ENCODE measurements around the gene XYLT1.

XYLT1 gene

DNA sequence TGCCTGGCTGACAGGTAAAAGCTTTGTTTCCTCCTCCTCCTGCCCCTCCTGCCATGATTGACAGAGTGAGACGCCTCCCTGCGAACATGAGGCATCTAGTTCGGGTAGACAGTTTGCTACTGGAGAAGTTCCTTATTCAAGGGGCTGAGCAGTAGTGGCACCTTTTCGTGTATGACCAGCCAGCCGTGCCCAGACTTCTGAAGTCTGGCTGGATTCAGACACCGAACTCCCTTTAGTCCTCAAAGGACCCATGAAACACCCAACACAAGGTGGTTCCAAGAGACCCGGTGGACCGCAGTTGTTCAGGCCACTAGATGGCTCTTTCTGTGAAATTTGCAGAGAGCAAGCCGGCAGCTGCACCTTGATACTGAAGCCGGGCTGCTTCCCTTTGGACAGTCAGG lies 192.8 kb downstream of the XYLT1 start:
- TF ChIP-seq, protein P1, sequence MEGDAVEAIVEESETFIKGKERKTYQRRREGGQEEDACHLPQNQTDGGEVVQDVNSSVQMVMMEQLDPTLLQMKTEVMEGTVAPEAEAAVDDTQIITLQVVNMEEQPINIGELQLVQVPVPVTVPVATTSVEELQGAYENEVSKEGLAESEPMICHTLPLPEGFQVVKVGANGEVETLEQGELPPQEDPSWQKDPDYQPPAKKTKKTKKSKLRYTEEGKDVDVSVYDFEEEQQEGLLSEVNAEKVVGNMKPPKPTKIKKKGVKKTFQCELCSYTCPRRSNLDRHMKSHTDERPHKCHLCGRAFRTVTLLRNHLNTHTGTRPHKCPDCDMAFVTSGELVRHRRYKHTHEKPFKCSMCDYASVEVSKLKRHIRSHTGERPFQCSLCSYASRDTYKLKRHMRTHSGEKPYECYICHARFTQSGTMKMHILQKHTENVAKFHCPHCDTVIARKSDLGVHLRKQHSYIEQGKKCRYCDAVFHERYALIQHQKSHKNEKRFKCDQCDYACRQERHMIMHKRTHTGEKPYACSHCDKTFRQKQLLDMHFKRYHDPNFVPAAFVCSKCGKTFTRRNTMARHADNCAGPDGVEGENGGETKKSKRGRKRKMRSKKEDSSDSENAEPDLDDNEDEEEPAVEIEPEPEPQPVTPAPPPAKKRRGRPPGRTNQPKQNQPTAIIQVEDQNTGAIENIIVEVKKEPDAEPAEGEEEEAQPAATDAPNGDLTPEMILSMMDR (IDR thresholded peaks at IDR 0.05; ENCODE audit: insufficient read depth, low read depth, low read length, missing control alignments) = peak; percentile 52
- DNase-seq (ENCODE audit: low read depth) = peak; percentile 61
- H3K4me3 ChIP-seq (ENCODE audit: low read depth, low read length) = no peak overlapping the region

DNA sequence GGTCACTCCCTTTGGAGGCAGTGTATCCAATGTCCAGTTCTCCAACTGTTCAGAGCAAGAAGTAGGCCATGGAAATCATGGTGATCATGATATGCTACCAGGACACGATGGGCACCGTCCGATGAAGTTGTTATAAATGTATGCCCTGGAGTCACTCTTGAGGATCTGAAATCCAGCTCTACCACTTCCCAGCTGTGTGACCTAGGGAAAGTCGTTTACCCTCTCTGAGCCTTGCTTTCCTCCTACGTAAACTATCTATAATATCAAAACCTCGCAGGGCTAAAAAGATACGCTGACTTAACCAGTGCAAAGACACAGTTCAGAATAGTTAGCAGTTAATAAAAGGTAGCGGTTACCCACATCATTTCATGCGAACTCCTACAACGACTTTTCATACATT lies 194.2 kb downstream of the XYLT1 start:
- TF ChIP-seq, protein P1 (IDR thresholded peaks at IDR 0.05; ENCODE audit: insufficient read depth, low read depth, low read length, missing control alignments) = no peak
- no peak for DNase-seq (ENCODE audit: low read depth)
- H3K4me3 ChIP-seq (ENCODE audit: low read depth, low read length) = no peak overlapping the region

DNA sequence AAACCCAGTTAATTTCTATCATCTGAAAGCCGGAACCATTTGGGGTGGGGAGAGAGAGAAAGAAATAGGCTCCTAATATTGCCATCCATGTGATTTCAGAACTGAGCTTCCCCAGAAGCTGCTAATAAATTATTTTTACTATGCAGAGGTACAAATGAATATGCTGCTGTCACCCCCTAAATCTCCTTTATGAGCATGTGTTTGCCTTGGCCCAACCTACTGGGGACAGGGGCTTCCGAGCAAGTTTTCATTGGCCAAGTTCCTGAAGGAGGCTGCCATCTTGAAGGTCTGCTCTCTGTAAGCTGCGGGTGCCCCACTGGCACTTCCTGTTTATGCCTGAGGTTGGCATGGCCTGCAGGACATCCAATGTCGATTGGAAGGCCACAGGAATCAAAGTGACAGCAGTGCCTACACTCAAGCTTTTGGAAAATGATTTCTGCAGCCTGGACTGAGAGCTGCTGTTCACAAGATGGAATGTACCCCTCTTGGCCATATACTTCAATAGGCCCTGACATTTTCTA lies 194.7 kb downstream of the XYLT1 start:
- DNase-seq (ENCODE audit: low read depth) = no peak
- H3K4me3 ChIP-seq (ENCODE audit: low read depth, low read length) = no peak overlapping the region
- TF ChIP-seq, protein P1 (IDR thresholded peaks at IDR 0.05; ENCODE audit: insufficient read depth, low read depth, low read length, missing control alignments) = no peak

DNA sequence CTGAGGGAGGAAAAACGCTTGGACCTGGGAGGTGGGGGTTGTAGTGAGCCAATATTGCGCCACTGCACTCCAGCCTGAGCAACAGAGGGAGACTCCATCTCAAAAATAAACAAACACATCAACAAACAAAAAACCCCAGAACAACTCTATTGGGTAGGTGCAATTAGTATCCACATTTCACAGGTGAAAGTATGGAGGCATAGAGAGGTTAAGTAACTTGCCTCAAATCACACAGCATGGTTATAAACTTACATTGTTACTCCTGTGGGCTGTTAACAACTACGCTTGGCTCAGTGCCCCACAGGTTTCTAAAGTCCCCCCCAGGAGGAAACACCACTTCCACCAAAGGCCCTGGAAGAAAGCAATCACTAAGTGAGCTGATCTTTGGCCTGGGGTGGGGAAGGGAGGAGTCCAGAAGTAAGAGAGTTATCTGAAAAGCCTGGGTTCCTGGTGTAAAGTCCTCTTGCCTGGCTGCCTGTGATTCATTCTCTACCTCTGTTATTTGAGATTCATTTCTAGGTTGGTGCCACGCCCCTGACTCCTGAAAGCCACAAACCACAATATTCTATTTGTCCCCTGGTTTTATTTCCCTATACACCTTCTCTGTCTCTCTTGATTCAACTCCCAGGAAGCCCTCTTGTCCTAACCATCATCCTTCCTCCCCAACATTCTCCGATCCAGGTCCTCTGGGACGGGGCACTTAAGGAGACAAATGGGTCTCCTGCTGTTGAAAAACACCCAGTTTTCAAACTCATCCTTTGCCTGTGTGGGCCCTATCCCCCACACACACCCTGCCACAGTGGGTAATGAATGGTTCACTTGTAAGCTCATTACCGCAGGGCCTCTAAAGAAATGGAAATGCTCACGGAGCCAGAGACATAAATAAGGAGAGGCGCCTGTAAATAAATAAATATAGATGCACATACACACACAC lies 195.4 kb downstream of the XYLT1 start:
- TF ChIP-seq, protein P1 (IDR thresholded peaks at IDR 0.05; ENCODE audit: insufficient read depth, low read depth, low read length, missing control alignments) = no peak
- no peak overlapping the region for H3K4me3 ChIP-seq (ENCODE audit: low read depth, low read length)
- peak; percentile 23 for DNase-seq (ENCODE audit: low read depth)

DNA sequence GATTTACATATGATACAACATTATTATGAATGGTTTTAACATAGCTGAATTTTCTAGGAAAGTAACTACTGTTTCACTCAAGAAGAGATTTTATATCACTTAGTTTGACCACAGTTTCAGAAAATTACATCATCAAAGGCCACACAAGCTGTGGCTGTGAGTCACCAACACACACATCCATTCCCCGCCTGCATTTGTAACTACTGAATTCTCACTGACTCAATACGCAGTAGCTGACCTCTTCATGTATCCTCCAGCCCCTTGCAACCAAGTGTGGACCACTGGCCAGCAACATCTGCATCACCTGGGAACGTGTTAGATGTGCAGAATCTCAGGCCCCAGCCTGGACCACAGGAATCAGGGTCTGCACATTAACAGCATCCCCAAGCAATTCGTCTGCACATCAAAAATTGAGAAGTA lies 197.6 kb downstream of the XYLT1 start:
- TF ChIP-seq, protein P1 (IDR thresholded peaks at IDR 0.05; ENCODE audit: insufficient read depth, low read depth, low read length, missing control alignments) = no peak
- H3K4me3 ChIP-seq (ENCODE audit: low read depth, low read length) = no peak overlapping the region
- peak; percentile 24 for DNase-seq (ENCODE audit: low read depth)

DNA sequence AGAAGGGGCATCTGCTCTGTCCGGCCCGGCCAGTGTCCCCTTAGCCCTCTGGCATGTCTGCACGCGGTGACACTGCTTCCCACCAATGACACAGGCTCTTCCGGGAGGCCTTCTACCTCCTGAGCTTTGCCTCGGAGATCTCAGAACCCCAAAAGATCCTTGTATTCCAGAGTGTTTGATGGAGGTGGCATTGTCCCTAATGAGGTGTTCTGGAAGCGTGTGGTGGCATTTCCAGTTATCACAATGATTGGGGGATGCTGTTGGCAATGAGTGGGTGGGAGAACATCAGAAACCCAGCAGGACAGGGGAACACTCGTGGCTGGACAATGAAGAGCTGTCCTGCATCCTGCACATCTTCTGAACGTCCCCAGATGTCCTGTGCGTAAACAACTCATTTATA lies 198.0 kb downstream of the XYLT1 start:
- no peak overlapping the region for H3K4me3 ChIP-seq (ENCODE audit: low read depth, low read length)

More for the DNA sequence above, 198.0 kb downstream of the XYLT1 start:
- DNase-seq (ENCODE audit: low read depth) = no peak
- TF ChIP-seq, protein P1 (IDR thresholded peaks at IDR 0.05; ENCODE audit: insufficient read depth, low read depth, low read length, missing control alignments) = no peak

All from GM12865 (cell line).